Measurements from ENCODE around the gene CD37. TPM values are rescaled to one million over a fixed set of nuclear protein-coding genes. Genes with fewer than 3 reads are reported as not detected.

Gene CD37
- total and polyA plus RNA-seq, 2 donors (not counting 1 experiment from before 2014, with no cell fraction given) = 1,998 to 2,188 TPM

GRCh38 chr19:49338691-49339300, 3.6 kb downstream of the CD37 start:
- H3K36me3 ChIP-seq (replicated peaks in 1 of 2; ENCODE audit: control extremely low read depth in 1 of 2, control insufficient read depth in 1 of 2, extremely low read depth in 1 of 2, insufficient read depth in 2 of 2, low read length in 1 of 2) = peaks cover 0 to 62% of the 10 kb centered on the region in 2 experiments
- peak; percentile 63 for DNase-seq

More at GRCh38 chr19:49338691-49339300, 3.6 kb downstream of the CD37 start:
- ChIA-PET CTCF (interaction anchor here (2.6 kb wide), 2 partner anchors 14 to 131 kb away, joined by 8 to 25 read pairs; partner anchors contain the start of gene SLC6A16), POLR2A (interaction anchor here (0.7 to 5.6 kb wide), 5 partner anchors 9 to 337 kb away, joined by 3 to 72 read pairs (median 5); no protein-coding TSS in a partner anchor)
- peaks cover 55% of the 10 kb centered on the region for H3K79me2 ChIP-seq (ENCODE audit: control insufficient read depth, insufficient read depth, low read length)
- H3K9ac ChIP-seq (ENCODE audit: low read length) = peak overlapping the region; percentile 89
- peaks cover 76% of the 10 kb centered on the region for H3K4me1 Mint-ChIP-seq
- no peak for TF ChIP-seq CTCF (IDR thresholded peaks at IDR 0.05)
- no peak for TF ChIP-seq EZH2 (IDR thresholded peaks at IDR 0.05; ENCODE audit: borderline replicate concordance, insufficient read depth, low read depth, low read length, poor library complexity, severe bottlenecking)
- 85% methylated on average over 27 of the region's 30 CpGs for WGBS (ENCODE audit: insufficient coverage)
- no peak overlapping the region for H2AFZ ChIP-seq (ENCODE audit: insufficient read depth, low read depth, low read length, poor library complexity, severe bottlenecking)
- no peak for ATAC-seq (ENCODE audit: low read depth)
- H3K9me3 Mint-ChIP-seq (ENCODE audit: insufficient read depth) = no peaks in the 10 kb centered on the region
- H3K27me3 Mint-ChIP-seq = no peaks in the 10 kb centered on the region
- H3K27me3 ChIP-seq (replicated peaks in 1 of 4; ENCODE audit: control extremely low read depth in 1 of 4, control insufficient read depth in 3 of 4, insufficient read depth in 4 of 4, low read length in 3 of 4) = no peaks in the 10 kb centered on the region
- peak overlapping the region in 4 of 5 experiments; percentile 94 to 98 (median 98) for H3K4me3 ChIP-seq (ENCODE audit: control extremely low read depth in 1 of 5, extremely low read depth in 1 of 5, insufficient read depth in 1 of 5, low read depth in 2 of 5, low read length in 4 of 5)
- H3K4me2 ChIP-seq (replicated peaks; ENCODE audit: low read depth, low read length, poor library complexity, severe bottlenecking) = peak overlapping the region; percentile 100
- peak overlapping the region; percentile 88 for H3K27ac Mint-ChIP-seq
- peaks cover 47% of the 10 kb centered on the region for H4K20me1 ChIP-seq (ENCODE audit: control insufficient read depth, insufficient read depth, low read length, poor library complexity, severe bottlenecking)
- peaks cover 58 to 83% of the 10 kb centered on the region in 2 donors for H3K4me1 ChIP-seq (ENCODE audit: control insufficient read depth in 2 of 2, insufficient read depth in 2 of 2, low read length in 2 of 2)
- intact Hi-C loops (cut with micrococcal nuclease) = no loop called here
- peak overlapping the region; percentile 100 for H3K4me3 Mint-ChIP-seq
- peak overlapping the region; percentile 89 to 93 for H3K27ac ChIP-seq (ENCODE audit: low read length in 2 of 2)
- peaks cover 0 to 28% (median 15%) of the 10 kb centered on the region in 3 donors for H3K9me3 ChIP-seq (ENCODE audit: control extremely low read depth in 1 of 3, control insufficient read depth in 2 of 3, insufficient read depth in 1 of 3, low read length in 2 of 3)
